ENCODE data around the gene TRIP13. TPM values are rescaled to one million over a fixed set of nuclear protein-coding genes. Genes with fewer than 3 reads are reported as not detected.

The TRIP13 gene
- total RNA-seq, 4 donors from 2014 or later = 1.1 to 1.7 (median 1.3) TPM; not detected in 1

- WGBS, 2 donors = 88 to 97% methylated on average over 15 of the region's 15 CpGs
- intact Hi-C loops (cut with DNase I) = no loop called here
- TF ChIP-seq POLR2A (IDR thresholded peaks at IDR 0.05) = no peak
- TF ChIP-seq, protein P1, sequence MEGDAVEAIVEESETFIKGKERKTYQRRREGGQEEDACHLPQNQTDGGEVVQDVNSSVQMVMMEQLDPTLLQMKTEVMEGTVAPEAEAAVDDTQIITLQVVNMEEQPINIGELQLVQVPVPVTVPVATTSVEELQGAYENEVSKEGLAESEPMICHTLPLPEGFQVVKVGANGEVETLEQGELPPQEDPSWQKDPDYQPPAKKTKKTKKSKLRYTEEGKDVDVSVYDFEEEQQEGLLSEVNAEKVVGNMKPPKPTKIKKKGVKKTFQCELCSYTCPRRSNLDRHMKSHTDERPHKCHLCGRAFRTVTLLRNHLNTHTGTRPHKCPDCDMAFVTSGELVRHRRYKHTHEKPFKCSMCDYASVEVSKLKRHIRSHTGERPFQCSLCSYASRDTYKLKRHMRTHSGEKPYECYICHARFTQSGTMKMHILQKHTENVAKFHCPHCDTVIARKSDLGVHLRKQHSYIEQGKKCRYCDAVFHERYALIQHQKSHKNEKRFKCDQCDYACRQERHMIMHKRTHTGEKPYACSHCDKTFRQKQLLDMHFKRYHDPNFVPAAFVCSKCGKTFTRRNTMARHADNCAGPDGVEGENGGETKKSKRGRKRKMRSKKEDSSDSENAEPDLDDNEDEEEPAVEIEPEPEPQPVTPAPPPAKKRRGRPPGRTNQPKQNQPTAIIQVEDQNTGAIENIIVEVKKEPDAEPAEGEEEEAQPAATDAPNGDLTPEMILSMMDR (IDR thresholded peaks at IDR 0.05) = no peak
- Histone ChIP-seq H3K36me3 (no peaks in the 10 kb centered on the region), H3K27ac (no peak overlapping the region), H3K4me1 (peaks cover 0 to 3% of the 10 kb centered on the region in 2 donors), H3K9me3 (no peaks in the 10 kb centered on the region), H3K27me3 (peaks cover 3% of the 10 kb centered on the region), H3K4me3 (replicated peaks in 1 of 3) (no peak overlapping the region)
- no peak for DNase-seq
Measured at GRCh38 chr5:962386-962785, 69.7 kb downstream of the TRIP13 start.

- WGBS, 2 donors = 90 to 92% methylated on average over 9 to 12 of the region's 12 CpGs
- intact Hi-C loops (cut with DNase I) = no loop called here
- no peak overlapping the region for H3K27ac ChIP-seq
Measured at GRCh38 chr5:962801-963200, 70.1 kb downstream of the TRIP13 start.

DNA sequence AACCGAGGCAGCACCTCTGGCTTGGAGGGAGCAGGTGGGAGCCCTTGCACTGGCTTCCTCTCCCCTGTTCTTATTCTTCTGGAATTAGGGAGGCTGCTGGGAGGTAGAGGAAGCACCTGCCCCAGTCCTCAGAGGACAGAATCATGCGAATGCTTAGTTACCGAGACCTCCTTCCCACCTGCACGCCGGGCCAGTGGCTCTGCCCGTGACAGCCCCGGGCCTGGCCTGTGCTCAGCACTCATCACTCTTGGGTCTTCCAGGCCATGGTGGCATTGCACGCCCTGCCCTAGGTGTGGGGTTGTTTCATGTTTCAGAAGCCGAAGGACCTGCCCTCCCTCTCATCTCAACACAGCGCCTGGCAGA, 70.6 kb downstream of the TRIP13 start:
- DNase-seq = no peak
- no peak overlapping the region for H3K27ac ChIP-seq

More at GRCh38 chr5:962801-963200, 70.1 kb downstream of the TRIP13 start:
- Histone ChIP-seq H3K27me3 (peaks cover 3% of the 10 kb centered on the region), H3K36me3 (no peaks in the 10 kb centered on the region), H3K4me3 (replicated peaks in 1 of 3) (no peak overlapping the region), H3K4me1 (no peaks in the 10 kb centered on the region), H3K9me3 (no peaks in the 10 kb centered on the region)
- TF ChIP-seq POLR2A (IDR thresholded peaks at IDR 0.05) = no peak
- TF ChIP-seq, protein P1 (IDR thresholded peaks at IDR 0.05) = no peak
- DNase-seq = no peak

GRCh38 chr5:963673-964531, 71.2 kb downstream of the TRIP13 start:
- Histone ChIP-seq H3K4me3 (replicated peaks in 1 of 3) (no peak overlapping the region), H3K4me1 (no peaks in the 10 kb centered on the region), H3K27me3 (peaks cover 3% of the 10 kb centered on the region), H3K27ac (no peak overlapping the region), H3K36me3 (no peaks in the 10 kb centered on the region), H3K9me3 (no peaks in the 10 kb centered on the region)
- intact Hi-C loops (cut with DNase I) = no loop called here
- WGBS, 2 donors = 67 to 76% methylated on average over 25 to 31 of the region's 31 CpGs
- no peak for DNase-seq
- TF ChIP-seq, protein P1 (IDR thresholded peaks at IDR 0.05) = no peak
- no peak for TF ChIP-seq POLR2A (IDR thresholded peaks at IDR 0.05)

More for the DNA sequence above, 70.6 kb downstream of the TRIP13 start:
- no peaks in the 10 kb centered on the region for H3K4me1 ChIP-seq
- WGBS, 2 donors = 90 to 92% methylated on average over 9 of the region's 10 CpGs
- TF ChIP-seq POLR2A (IDR thresholded peaks at IDR 0.05) = no peak
- TF ChIP-seq, protein P1 (IDR thresholded peaks at IDR 0.05) = no peak
- H3K4me3 ChIP-seq (replicated peaks in 1 of 3) = no peak overlapping the region
- H3K9me3 ChIP-seq = no peaks in the 10 kb centered on the region
- intact Hi-C loops (cut with DNase I) = no loop called here
- H3K27me3 ChIP-seq = peaks cover 3% of the 10 kb centered on the region
- H3K36me3 ChIP-seq = no peaks in the 10 kb centered on the region

DNA sequence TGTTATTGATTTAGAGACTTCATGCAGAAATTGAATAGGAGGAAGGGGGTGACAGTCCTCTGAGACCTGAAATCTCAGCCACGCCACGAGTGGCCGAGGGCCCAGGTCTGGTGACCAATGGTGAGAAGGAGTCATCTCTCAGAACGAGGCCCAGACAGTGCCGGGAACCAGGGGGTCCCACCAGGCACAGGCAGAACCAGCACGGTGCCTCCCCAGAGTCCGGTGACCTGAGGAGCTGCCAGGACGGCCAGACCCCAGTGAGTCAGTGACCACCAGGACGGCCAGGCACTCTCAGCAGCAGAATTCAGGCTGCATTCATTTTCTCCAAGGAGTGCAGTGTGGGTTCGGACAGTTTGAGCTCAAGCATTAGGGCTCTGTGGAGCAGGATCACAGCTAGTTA, 72.1 kb downstream of the TRIP13 start:
- H3K27ac ChIP-seq = no peak overlapping the region
- intact Hi-C loops (cut with DNase I) = no loop called here
- WGBS, 2 donors = 81 to 86% methylated on average over 6 to 10 of the region's 10 CpGs

More for the DNA sequence above, 72.1 kb downstream of the TRIP13 start:
- DNase-seq = no peak
- Histone ChIP-seq H3K36me3 (no peaks in the 10 kb centered on the region), H3K4me3 (replicated peaks in 1 of 3) (no peak overlapping the region), H3K27me3 (peaks cover 3% of the 10 kb centered on the region), H3K9me3 (no peaks in the 10 kb centered on the region), H3K4me1 (no peaks in the 10 kb centered on the region)
- no peak for TF ChIP-seq POLR2A (IDR thresholded peaks at IDR 0.05)
- TF ChIP-seq, protein P1 (IDR thresholded peaks at IDR 0.05) = no peak

All from thyroid gland (tissue), 4 donors.